GM23338 (cell line): ENCODE data around the gene ANKRD6. TPM values are rescaled to one million over a fixed set of nuclear protein-coding genes. Genes with fewer than 3 reads are reported as not detected.

Source experiments
- ATAC-seq: fragments of 200-7000 bp; cut with Tn5 transposase; 3 replicates; pipeline ENCODE4 v1.9.1; 2020
- DNase-seq: peaks from one replicate; pipeline ENCODE4 v3.0.0-alpha.2; 2015; ENCODE audit warnings: low spot score
- H2AFZ ChIP-seq: fragments of 200-600 bp; sonication (generic); 2 replicates; pipeline ENCODE4 v1.8.0; 2016; ENCODE audit warnings: antibody characterized with exemption, mild to moderate bottlenecking, moderate library complexity
- H3F3A ChIP-seq: fragments of 200-600 bp; sonication (generic); replicated peaks from 2 replicates; pipeline ENCODE4 v1.8.0; 2017; ENCODE audit warnings: antibody characterized with exemption, mixed run types, low read depth
- H3K27ac ChIP-seq: fragments of 200-600 bp; sonication (generic); 2 replicates; pipeline ENCODE4 v1.6.1; 2016; ENCODE audit warnings: low read depth
- H3K27me3 ChIP-seq: fragments of 200-600 bp; sonication (generic); 2 replicates; pipeline ENCODE4 v1.8.0; 2016; ENCODE audit warnings: mild to moderate bottlenecking, mixed run types, moderate library complexity; ENCODE audit not compliant: insufficient read depth
- H3K36me3 ChIP-seq: fragments of 200-600 bp; sonication (generic); 2 replicates; pipeline ENCODE4 v1.8.0; 2016; ENCODE audit warnings: mild to moderate bottlenecking; ENCODE audit not compliant: insufficient read depth
- H3K4me1 ChIP-seq: fragments of 200-600 bp; sonication (generic); 2 replicates; pipeline ENCODE4 v1.8.0; 2016; ENCODE audit warnings: mild to moderate bottlenecking, moderate library complexity; ENCODE audit not compliant: insufficient read depth
- H3K4me2 ChIP-seq: fragments of 200-600 bp; sonication (generic); 2 replicates; pipeline ENCODE4 v1.7.1; 2017; ENCODE audit warnings: mixed run types
- H3K4me3 ChIP-seq: fragments of 200-600 bp; sonication (generic); 2 replicates; pipeline ENCODE4 v1.6.1; 2016; ENCODE audit warnings: mixed run types
- H3K79me2 ChIP-seq: fragments of 200-600 bp; sonication (generic); replicated peaks from 2 replicates; pipeline ENCODE4 v1.8.0; 2017; ENCODE audit warnings: mild to moderate bottlenecking; ENCODE audit not compliant: insufficient read depth
- H3K9me2 ChIP-seq: fragments of 200-600 bp; sonication (generic); 2 replicates; pipeline ENCODE4 v1.8.0; 2017; ENCODE audit not compliant: insufficient read depth
- H4K20me1 ChIP-seq: fragments of 200-600 bp; sonication (generic); replicated peaks from 2 replicates; pipeline ENCODE4 v1.8.0; 2017; ENCODE audit warnings: mild to moderate bottlenecking; ENCODE audit not compliant: insufficient read depth
- H3K27ac Mint-ChIP-seq: 2 replicates; pipeline ENCODE4 v1.8.0; 2020; ENCODE audit warnings: inconsistent platforms, mild to moderate bottlenecking, moderate library complexity, mixed read lengths
- H3K27me3 Mint-ChIP-seq: 3 replicates; pipeline ENCODE4 v1.8.0; 2022; ENCODE audit warnings: low read depth, mild to moderate bottlenecking, moderate library complexity, mixed read lengths, inconsistent platforms; ENCODE audit not compliant: insufficient read depth, poor library complexity
- H3K36me3 Mint-ChIP-seq: 3 replicates; pipeline ENCODE4 v1.8.0; 2021; ENCODE audit warnings: low read depth, mild to moderate bottlenecking, inconsistent platforms, moderate library complexity, mixed read lengths
- H3K4me1 Mint-ChIP-seq: 3 replicates; pipeline ENCODE4 v1.8.0; 2020; ENCODE audit warnings: mild to moderate bottlenecking, inconsistent platforms, mixed read lengths
- H3K4me3 Mint-ChIP-seq: 3 replicates; pipeline ENCODE4 v1.8.0; 2021; ENCODE audit warnings: moderate library complexity, mild to moderate bottlenecking, inconsistent platforms, mixed read lengths
- H3K9me3 Mint-ChIP-seq: 3 replicates; pipeline ENCODE4 v1.8.0; 2020; ENCODE audit warnings: moderate library complexity, mild to moderate bottlenecking, inconsistent platforms, mixed read lengths
- EZH2 ChIP-seq: fragments of 200-600 bp; sonication (generic); IDR thresholded peaks from one replicate; pipeline ENCODE4 v1.8.0; 2017; ENCODE audit warnings: antibody characterized with exemption, mild to moderate bottlenecking, low read depth; ENCODE audit not compliant: unreplicated experiment
- JUNB ChIP-seq: IDR thresholded peaks from one replicate; pipeline ENCODE4 v1.6.1; 2016; ENCODE audit warnings: antibody characterized with exemption; ENCODE audit not compliant: unreplicated experiment
- STAT1 ChIP-seq: IDR thresholded peaks from one replicate; pipeline ENCODE4 v1.6.1; 2016; ENCODE audit warnings: antibody characterized with exemption; ENCODE audit not compliant: unreplicated experiment
- ZNF331 ChIP-seq: fragments of 250-450 bp; sonication (Bioruptor Pico); IDR thresholded peaks from 2 replicates; pipeline ENCODE4 v1.5.0; 2020; ENCODE audit warnings: low read depth, mild to moderate bottlenecking, moderate library complexity
- ZNF462 ChIP-seq: fragments of 250-450 bp; sonication (Bioruptor Pico); IDR thresholded peaks from 2 replicates; pipeline ENCODE4 v1.5.0; 2020; ENCODE audit warnings: mild to moderate bottlenecking, moderate library complexity
- polyA plus RNA-seq: library from polyadenylated mRNA; unstranded; fragments of >200 nt; fragmentation: Nextera tagmentation; extraction: Ambion mirVana; gene quantifications from 2 replicates; pipeline ENCODE4 v1.2.1, GENCODE V29; 2016
- total RNA-seq: library from RNA; depleted of rRNA; stranded (reverse); fragments of >200 nt; shearing (Covaris generic); gene quantifications from 2 replicates; pipeline ENCODE4 v1.2.3, GENCODE V29; 2014

Gene ANKRD6
- total and polyA plus RNA-seq, 2 experiments from 2014 or later = 3.2 to 9.2 TPM

DNA sequence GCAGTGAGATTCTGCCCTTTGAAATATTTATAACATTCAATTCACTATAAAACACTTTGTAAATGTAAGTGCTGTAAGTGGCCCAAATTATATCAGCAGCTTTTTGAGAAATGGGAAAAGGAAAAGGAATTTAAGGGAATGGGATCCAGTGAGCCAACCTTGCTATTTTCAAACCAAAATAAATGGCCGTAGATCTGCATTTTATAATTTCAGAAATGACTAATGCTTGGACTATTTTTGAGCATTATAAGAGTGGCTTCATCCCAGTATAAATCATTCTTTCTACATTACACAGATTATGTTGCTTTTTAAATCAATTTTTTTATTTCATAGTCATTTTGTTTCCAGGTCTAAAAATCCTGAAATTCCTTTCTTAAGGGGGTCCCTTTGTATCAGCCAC, 49.2 kb downstream of the ANKRD6 start (continued):
- TF ChIP-seq ZNF462 (no peak), EZH2 (no peak), ZNF331 (CRISPR knock-in tag) (no peak), STAT1 (no peak), JUNB (no peak)

DNA sequence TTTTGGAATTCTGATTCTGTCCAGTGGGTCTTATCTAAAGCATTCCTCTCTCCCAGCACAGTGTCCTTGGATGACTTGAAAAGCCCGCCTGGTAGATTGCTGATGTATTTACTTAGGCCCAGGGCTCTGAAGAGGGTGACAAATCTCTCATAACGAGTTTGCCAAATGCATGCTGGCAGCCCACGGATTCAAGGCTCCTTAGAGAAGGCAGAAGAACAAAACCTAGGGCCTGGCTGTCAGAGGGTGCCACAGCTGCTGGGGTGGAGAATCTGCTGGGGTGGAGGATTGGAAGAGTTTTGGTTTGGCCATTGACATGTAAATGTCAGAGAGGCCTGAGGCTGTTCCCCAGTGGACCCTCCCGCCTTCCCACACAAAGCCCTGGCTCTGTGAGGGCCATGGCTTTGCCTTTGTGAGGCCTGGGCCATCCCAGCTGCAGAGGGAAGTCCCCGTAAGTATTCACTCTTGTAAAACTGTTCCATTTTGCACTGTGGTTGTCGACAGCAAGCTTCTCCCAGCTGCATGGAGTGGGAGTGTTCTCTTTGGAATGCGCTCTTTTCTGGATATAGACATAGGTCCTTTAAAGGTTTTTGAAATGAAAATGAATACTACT, 50.3 kb downstream of the ANKRD6 start:
- H3F3A ChIP-seq = no peaks in the 10 kb centered on the region
- Mint-ChIP-seq H3K9me3 (no peaks in the 10 kb centered on the region), H3K4me1 (peaks cover 41% of the 10 kb centered on the region), H3K36me3 (no peaks in the 10 kb centered on the region), H3K27ac (peak overlapping the region; percentile 70), H3K27me3 (peaks cover 1% of the 10 kb centered on the region), H3K4me3 (peak overlapping the region; percentile 51)
- H3K9me2 ChIP-seq = no peaks in the 10 kb centered on the region
- peaks cover 27% of the 10 kb centered on the region for H3K4me1 ChIP-seq
- H2AFZ ChIP-seq = no peak overlapping the region
- no peaks in the 10 kb centered on the region for H3K36me3 ChIP-seq
- peak overlapping the region; percentile 54 for H3K4me2 ChIP-seq
- H3K27ac ChIP-seq = peak overlapping the region; percentile 55
- no peaks in the 10 kb centered on the region for H3K79me2 ChIP-seq
- H4K20me1 ChIP-seq = no peaks in the 10 kb centered on the region
- no peaks in the 10 kb centered on the region for H3K27me3 ChIP-seq
- DNase-seq (peak; percentile 88), ATAC-seq (peak; percentile 99)
- peak overlapping the region; percentile 20; the same call in 1 of the 2 replicates for H3K4me3 ChIP-seq
- TF ChIP-seq JUNB (no peak), ZNF462 (peak; percentile 71; the same call in 1 of the 2 replicates)
